ENCODE data around the gene PCBD2. TPM values are rescaled to one million over a fixed set of nuclear protein-coding genes. Genes with fewer than 3 reads are reported as not detected.

The PCBD2 gene
- total RNA-seq, 1 donor from 2014 or later: 7.7 TPM

GRCh38 chr5:134892282-134892681, 12.6 kb upstream of the PCBD2 start:
- H3K36me3 Mint-ChIP-seq (ENCODE audit: low read depth, unreplicated experiment): peaks cover 15% of the 10 kb centered on the region
- peaks cover 1% of the 10 kb centered on the region for H3K27me3 Mint-ChIP-seq (ENCODE audit: unreplicated experiment)
- DNase-seq (ENCODE audit: low spot score): no peak
- no peak for TF ChIP-seq CTCF (IDR thresholded peaks at IDR 0.05; ENCODE audit: unreplicated experiment)
- H3K4me3 Mint-ChIP-seq (ENCODE audit: unreplicated experiment): no peak overlapping the region
- no peak overlapping the region for H3K27ac Mint-ChIP-seq (ENCODE audit: unreplicated experiment)
- no peaks in the 10 kb centered on the region for H3K9me3 Mint-ChIP-seq (ENCODE audit: unreplicated experiment)
- H3K4me1 Mint-ChIP-seq (ENCODE audit: unreplicated experiment): no peaks in the 10 kb centered on the region

GRCh38 chr5:134892926-134893325, 12.0 kb upstream of the PCBD2 start:
- no peak for DNase-seq (ENCODE audit: low spot score)
- Mint-ChIP-seq H3K4me3 (ENCODE audit: unreplicated experiment) (no peak overlapping the region), H3K27me3 (ENCODE audit: unreplicated experiment) (no peaks in the 10 kb centered on the region), H3K27ac (ENCODE audit: unreplicated experiment) (no peak overlapping the region), H3K9me3 (ENCODE audit: unreplicated experiment) (no peaks in the 10 kb centered on the region), H3K36me3 (ENCODE audit: low read depth, unreplicated experiment) (peaks cover 15% of the 10 kb centered on the region), H3K4me1 (ENCODE audit: unreplicated experiment) (no peaks in the 10 kb centered on the region)
- TF ChIP-seq CTCF (IDR thresholded peaks at IDR 0.05; ENCODE audit: unreplicated experiment): no peak

- Mint-ChIP-seq H3K9me3 (ENCODE audit: unreplicated experiment) (no peaks in the 10 kb centered on the region), H3K27ac (ENCODE audit: unreplicated experiment) (no peak overlapping the region), H3K4me1 (ENCODE audit: unreplicated experiment) (no peaks in the 10 kb centered on the region), H3K27me3 (ENCODE audit: unreplicated experiment) (no peaks in the 10 kb centered on the region), H3K36me3 (ENCODE audit: low read depth, unreplicated experiment) (peaks cover 15% of the 10 kb centered on the region), H3K4me3 (ENCODE audit: unreplicated experiment) (no peak overlapping the region)
- no peak for TF ChIP-seq CTCF (IDR thresholded peaks at IDR 0.05; ENCODE audit: unreplicated experiment)
- no peak for DNase-seq (ENCODE audit: low spot score)
Measured at GRCh38 chr5:134893748-134894505, 11.0 kb upstream of the PCBD2 start.

GRCh38 chr5:134902071-134902801, 2.7 kb upstream of the PCBD2 start:
- peak overlapping the region; percentile 61 for H3K27ac Mint-ChIP-seq (ENCODE audit: unreplicated experiment)

More at GRCh38 chr5:134902071-134902801, 2.7 kb upstream of the PCBD2 start:
- no peak overlapping the region for H3K4me3 Mint-ChIP-seq (ENCODE audit: unreplicated experiment)
- H3K36me3 Mint-ChIP-seq (ENCODE audit: low read depth, unreplicated experiment): no peaks in the 10 kb centered on the region
- no peak for TF ChIP-seq CTCF (IDR thresholded peaks at IDR 0.05; ENCODE audit: unreplicated experiment)
- H3K27me3 Mint-ChIP-seq (ENCODE audit: unreplicated experiment): peaks cover 2% of the 10 kb centered on the region
- no peak for DNase-seq (ENCODE audit: low spot score)
- no peaks in the 10 kb centered on the region for H3K9me3 Mint-ChIP-seq (ENCODE audit: unreplicated experiment)
- peaks cover 3% of the 10 kb centered on the region for H3K4me1 Mint-ChIP-seq (ENCODE audit: unreplicated experiment)
